Activated T-cell treated with anti-CD3 and anti-CD28 coated beads for 24 hours (primary cell): ENCODE data around the gene CTSH.

ENCODE experiments used
- DNase-seq: peaks from one replicate; pipeline ENCODE4 v3.0.0-alpha.2; 2020; ENCODE audit warnings: low read depth

CTSH gene

GRCh38 chr15:78944669-78945407 lies at the start of gene CTSH:
Gene CTSH (minus strand): TSS chr15:78945046. CDS start chr15:78944981, 65 bp downstream.
- peak; percentile 61 for DNase-seq

GRCh38 chr15:78993931-78994530 lies 49.2 kb upstream of the CTSH start:
- DNase-seq = no peak

- no peak for DNase-seq
Measured at GRCh38 chr15:78993257-78993930, 48.5 kb upstream of the CTSH start.

GRCh38 chr15:78992416-78993256 lies 47.8 kb upstream of the CTSH start:
- DNase-seq = no peak

GRCh38 chr15:78991879-78992278 lies 47.0 kb upstream of the CTSH start:
- DNase-seq = no peak

- no peak for DNase-seq
Measured at GRCh38 chr15:78991476-78991875, 46.6 kb upstream of the CTSH start.

GRCh38 chr15:78990278-78990677 lies 45.4 kb upstream of the CTSH start:
- no peak for DNase-seq

- no peak for DNase-seq
Measured at GRCh38 chr15:78989701-78990240, 44.9 kb upstream of the CTSH start.

- DNase-seq = no peak
Measured at GRCh38 chr15:78988361-78988911, 43.6 kb upstream of the CTSH start.

- no peak for DNase-seq
Measured at GRCh38 chr15:78987556-78988360, 42.9 kb upstream of the CTSH start.

- no peak for DNase-seq
Measured at GRCh38 chr15:78985859-78986475, 41.1 kb upstream of the CTSH start.

GRCh38 chr15:78984041-78984440 lies 39.2 kb upstream of the CTSH start:
- no peak for DNase-seq

GRCh38 chr15:78983146-78983918 lies 38.5 kb upstream of the CTSH start:
- no peak for DNase-seq

- DNase-seq = no peak
Measured at GRCh38 chr15:78982736-78983135, 37.9 kb upstream of the CTSH start.

GRCh38 chr15:78981532-78982313 lies 36.9 kb upstream of the CTSH start:
- no peak for DNase-seq

GRCh38 chr15:78979456-78980320 lies 34.8 kb upstream of the CTSH start:
- no peak for DNase-seq

- DNase-seq = no peak
Measured at GRCh38 chr15:78978601-78979179, 33.8 kb upstream of the CTSH start.
